ENCODE measurements around the gene TYROBP.
"Not testable (repeated sequence)": the region's sequence is repeated elsewhere in the genome, so short reads cannot be mapped to it uniquely, and the experiment has no call there.

Gene TYROBP

GRCh38 chr19:35908010-35908441 is at the start of gene TYROBP:
Gene TYROBP (minus strand): TSS chr19:35908295. CDS start chr19:35908228, 67 bp downstream.
- DNase-seq = peak in 10 of 42 donors; percentile 13 to 57 (median 27)
- intact Hi-C loops (cut with DNase I) = no loop called here

GRCh38 chr19:35957411-35957810 is 49.3 kb upstream of the TYROBP start:
- intact Hi-C loops (cut with DNase I) = not testable (repeated sequence)

GRCh38 chr19:35955881-35956634 is 48.0 kb upstream of the TYROBP start:
- no peak for DNase-seq
- intact Hi-C loops (cut with DNase I) = no loop called here

More at GRCh38 chr19:35957411-35957810, 49.3 kb upstream of the TYROBP start:
- DNase-seq = not testable (repeated sequence)

- no peak for DNase-seq
- intact Hi-C loops (cut with DNase I) = no loop called here
Observed at GRCh38 chr19:35949131-35949530, 41.0 kb upstream of the TYROBP start.

- DNase-seq = no peak
- intact Hi-C loops (cut with DNase I) = no loop called here
Observed at GRCh38 chr19:35946203-35946602, 38.1 kb upstream of the TYROBP start.

GRCh38 chr19:35945121-35945790 is 37.2 kb upstream of the TYROBP start:
- DNase-seq = no peak
- intact Hi-C loops (cut with DNase I) = no loop called here

- no peak for DNase-seq
- intact Hi-C loops (cut with DNase I) = no loop called here
Observed at GRCh38 chr19:35944556-35944955, 36.5 kb upstream of the TYROBP start.

- DNase-seq = no peak
- intact Hi-C loops (cut with DNase I) = no loop called here
Observed at GRCh38 chr19:35943321-35944301, 35.5 kb upstream of the TYROBP start.

GRCh38 chr19:35942235-35942634 is 34.1 kb upstream of the TYROBP start:
- intact Hi-C loops (cut with DNase I) = no loop called here
- DNase-seq = no peak

- intact Hi-C loops (cut with DNase I) = no loop called here
Observed at GRCh38 chr19:35940839-35941238, 32.7 kb upstream of the TYROBP start.

GRCh38 chr19:35940078-35940775 is 32.1 kb upstream of the TYROBP start:
- no peak for DNase-seq
- intact Hi-C loops (cut with DNase I) = no loop called here

More at GRCh38 chr19:35940839-35941238, 32.7 kb upstream of the TYROBP start:
- no peak for DNase-seq

- intact Hi-C loops (cut with DNase I) = loop anchor here (10.0 kb wide), 1 partner anchor 195 kb away; the partner anchor contains the start of genes IGFLR1, LIN37, PSENEN and U2AF1L4
- no peak for DNase-seq
Observed at GRCh38 chr19:35939307-35940077, 31.4 kb upstream of the TYROBP start.

GRCh38 chr19:35938282-35939224 is 30.5 kb upstream of the TYROBP start:
- intact Hi-C loops (cut with DNase I) = loop anchor here (10.0 kb wide), 1 partner anchor 194 kb away; the partner anchor contains the start of genes IGFLR1, LIN37, PSENEN and U2AF1L4

GRCh38 chr19:35937345-35938281 is 29.5 kb upstream of the TYROBP start:
- intact Hi-C loops (cut with DNase I) = loop anchor here (10.0 kb wide), 1 partner anchor 193 kb away; the partner anchor contains the start of genes IGFLR1, LIN37, PSENEN and U2AF1L4
- no peak for DNase-seq

More at GRCh38 chr19:35938282-35939224, 30.5 kb upstream of the TYROBP start:
- no peak for DNase-seq

- DNase-seq = no peak
- intact Hi-C loops (cut with DNase I) = loop anchor here (10.0 kb wide), 1 partner anchor 192 kb away; the partner anchor contains the start of genes IGFLR1, LIN37, PSENEN and U2AF1L4
Observed at GRCh38 chr19:35936738-35937268, 28.7 kb upstream of the TYROBP start.
